ENCODE data around the gene WDHD1. TPM values are rescaled to one million over a fixed set of nuclear protein-coding genes. Genes with fewer than 3 reads are reported as not detected.
"Not testable (repeated sequence)": the region's sequence is repeated elsewhere in the genome, so short reads cannot be mapped to it uniquely, and the experiment has no call there.

WDHD1 gene
- total RNA-seq, 1 donor from 2014 or later = 1.9 TPM

DNA sequence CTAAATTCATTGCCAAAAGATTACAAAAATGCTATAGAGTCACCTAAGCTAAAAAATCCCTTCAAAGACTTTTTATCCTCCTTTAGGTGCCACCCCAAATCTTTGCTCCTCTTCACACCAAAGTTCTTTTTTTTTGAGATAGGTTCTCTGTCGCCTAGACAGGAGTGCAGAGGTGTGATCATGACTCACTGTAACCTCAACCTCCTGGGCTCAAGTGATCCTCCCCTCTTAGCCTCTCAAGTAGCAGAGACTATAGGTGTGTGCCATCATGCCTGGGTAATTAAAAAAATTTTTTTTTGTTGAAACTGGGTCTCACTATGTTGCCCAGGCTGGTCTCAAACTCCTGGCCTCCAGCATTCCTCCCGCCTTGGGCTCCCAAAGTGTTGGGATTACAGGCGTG is 47.9 kb downstream of the WDHD1 start:
- no peak for DNase-seq (ENCODE audit: missing footprints)
- no peak for ATAC-seq
- intact Hi-C loops (cut with DNase I) = no loop called here

DNA sequence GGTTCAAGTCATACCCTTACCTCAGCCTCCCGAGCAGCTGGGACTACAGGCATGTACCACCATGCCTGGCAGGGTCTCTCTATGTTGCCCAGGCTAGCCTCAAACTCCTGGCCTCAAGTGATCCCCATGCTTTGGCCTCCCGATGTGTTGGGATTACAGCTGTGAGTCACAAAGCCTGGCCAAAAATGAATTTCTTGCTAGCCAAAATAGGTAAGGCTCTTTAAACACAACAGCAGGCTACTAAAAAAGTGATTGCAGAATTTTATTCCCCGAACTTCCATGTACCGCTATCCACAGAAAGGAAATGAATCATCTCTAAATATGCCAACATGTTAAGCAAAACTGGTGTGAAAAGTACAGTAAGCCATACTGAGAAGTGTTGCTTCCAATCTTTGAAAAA is 50.6 kb downstream of the WDHD1 start:
- DNase-seq (ENCODE audit: missing footprints) (no peak), ATAC-seq (no peak)
- intact Hi-C loops (cut with DNase I) = no loop called here

DNA sequence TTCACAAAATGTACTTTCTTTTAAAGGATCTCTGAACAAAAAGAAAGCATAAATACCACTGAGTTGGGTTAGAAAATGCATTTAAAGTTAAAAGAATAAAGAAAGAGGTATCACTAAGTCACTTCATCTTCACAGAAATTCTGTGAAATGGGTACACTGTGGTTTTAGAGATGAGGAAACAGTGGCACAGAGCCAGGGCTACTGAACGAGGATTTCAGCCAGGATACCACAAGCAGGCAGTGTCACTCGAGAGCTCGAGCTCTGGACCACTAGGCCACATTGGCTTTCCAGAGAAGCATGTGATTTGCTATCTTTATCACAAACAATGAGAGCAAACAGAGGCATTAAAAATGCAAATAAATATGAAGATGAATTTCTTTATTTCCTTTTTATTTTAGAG is 51.0 kb downstream of the WDHD1 start:
- ATAC-seq (no peak), DNase-seq (ENCODE audit: missing footprints) (no peak)
- intact Hi-C loops (cut with DNase I) = no loop called here

DNA sequence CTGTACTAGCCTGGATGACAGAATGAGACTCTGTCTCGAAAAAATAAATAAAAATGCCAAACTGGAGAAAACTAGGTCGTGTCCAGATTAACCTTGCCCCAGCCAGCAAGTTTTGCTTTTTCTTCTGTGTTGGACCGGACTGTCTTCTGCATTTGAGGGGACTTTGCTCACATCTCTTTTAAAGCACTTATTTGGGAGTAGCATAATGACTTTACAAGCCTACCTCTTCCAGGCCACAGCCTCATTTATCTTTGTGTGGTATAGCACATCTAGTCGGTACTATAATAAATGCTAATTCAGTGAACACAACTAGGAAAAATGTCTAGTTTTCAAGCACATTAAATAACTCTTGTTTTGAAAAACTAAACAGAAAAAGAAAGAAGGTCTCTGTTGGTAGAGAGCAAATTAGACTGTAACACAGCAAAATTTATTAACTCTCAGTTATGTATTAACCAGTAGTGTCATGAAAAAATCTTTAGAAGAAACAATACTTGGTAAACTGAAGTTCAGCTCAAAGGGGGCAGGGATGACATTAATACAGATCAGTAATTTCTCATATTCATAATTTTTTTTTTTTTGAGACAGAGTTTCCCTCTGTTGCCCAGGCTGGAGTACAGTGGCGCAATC is 52.0 kb downstream of the WDHD1 start:
- intact Hi-C loops (cut with DNase I) = no loop called here
- ATAC-seq (no peak), DNase-seq (ENCODE audit: missing footprints) (no peak)

DNA sequence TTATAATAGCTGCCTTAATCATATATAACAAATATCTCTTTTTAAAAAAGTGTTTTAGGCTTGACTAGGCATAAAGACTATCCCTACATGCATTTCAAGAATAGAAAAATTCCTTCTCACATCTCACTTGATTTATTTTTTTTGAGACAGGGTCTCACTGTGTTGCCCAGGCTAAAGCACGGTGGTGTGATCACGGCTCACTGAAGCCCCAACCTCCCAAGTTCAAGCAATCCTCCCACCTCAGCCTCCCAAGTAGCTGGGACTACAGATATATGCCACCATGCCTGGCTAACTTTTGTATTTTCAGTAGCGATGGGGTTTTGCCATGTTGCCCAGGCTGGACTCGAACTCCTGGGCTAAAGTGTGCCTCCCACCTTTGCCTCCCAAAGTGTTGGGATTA is 59.4 kb downstream of the WDHD1 start:
- no peak for ATAC-seq
- DNase-seq (ENCODE audit: missing footprints) = no peak
- intact Hi-C loops (cut with DNase I) = no loop called here

DNA sequence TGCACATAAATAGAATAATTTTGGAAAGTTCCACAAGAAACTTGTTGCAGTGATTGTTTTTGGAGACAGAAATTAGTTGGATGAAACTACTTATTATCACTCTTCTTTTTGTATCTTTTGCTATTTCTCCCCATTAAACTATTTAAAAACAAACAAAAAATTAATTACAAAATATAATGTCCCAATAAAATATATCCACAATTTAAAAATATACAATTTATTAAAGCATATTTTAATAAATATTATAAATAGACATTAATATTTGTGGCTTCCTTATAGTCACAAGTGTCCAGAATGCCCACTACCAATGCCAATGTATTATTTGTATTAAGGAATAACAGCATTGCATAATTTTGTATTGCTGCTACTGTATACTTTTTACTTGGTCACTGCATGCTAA is 71.8 kb downstream of the WDHD1 start:
- intact Hi-C loops (cut with DNase I) = no loop called here
- DNase-seq (ENCODE audit: missing footprints) = no peak
- no peak for ATAC-seq

DNA sequence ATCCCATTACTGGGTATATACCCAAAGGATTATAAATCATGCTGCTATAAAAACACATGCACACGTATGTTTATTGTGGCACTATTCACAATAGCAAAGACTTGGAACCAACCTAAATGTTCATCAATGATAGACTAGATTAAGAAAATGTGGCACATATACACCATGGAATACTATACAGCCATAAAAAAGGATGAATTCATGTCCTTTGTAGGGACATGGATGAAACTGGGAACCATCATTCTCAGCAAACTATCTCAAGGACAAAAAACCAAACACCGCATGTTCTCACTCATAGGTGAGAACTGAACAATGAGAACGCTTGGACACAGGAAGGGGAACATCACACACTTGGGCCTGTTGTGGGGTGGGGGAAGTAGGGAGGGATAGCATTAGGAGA is 73.3 kb downstream of the WDHD1 start:
- DNase-seq (ENCODE audit: missing footprints); ATAC-seq; intact Hi-C loops (cut with DNase I): not testable (repeated sequence)

DNA sequence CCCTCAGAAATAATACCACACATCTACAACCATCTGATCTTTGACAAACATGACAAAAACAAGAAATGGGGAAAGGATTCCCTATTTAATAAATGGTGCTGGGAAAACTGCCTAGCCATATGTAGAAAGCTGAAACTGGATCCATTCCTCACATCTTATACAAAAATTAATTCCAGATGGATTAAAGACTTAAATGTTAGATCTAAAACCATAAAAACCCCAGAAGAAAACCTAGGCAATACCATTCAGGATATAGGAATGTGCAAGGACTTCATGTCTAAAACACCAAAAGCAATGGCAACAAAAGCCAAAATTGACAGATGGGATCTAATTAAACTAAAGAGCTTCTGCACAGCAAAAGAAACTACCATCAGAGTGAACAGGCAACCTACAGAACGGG is 74.1 kb downstream of the WDHD1 start:
- DNase-seq (ENCODE audit: missing footprints); ATAC-seq; intact Hi-C loops (cut with DNase I): not testable (repeated sequence)

DNA sequence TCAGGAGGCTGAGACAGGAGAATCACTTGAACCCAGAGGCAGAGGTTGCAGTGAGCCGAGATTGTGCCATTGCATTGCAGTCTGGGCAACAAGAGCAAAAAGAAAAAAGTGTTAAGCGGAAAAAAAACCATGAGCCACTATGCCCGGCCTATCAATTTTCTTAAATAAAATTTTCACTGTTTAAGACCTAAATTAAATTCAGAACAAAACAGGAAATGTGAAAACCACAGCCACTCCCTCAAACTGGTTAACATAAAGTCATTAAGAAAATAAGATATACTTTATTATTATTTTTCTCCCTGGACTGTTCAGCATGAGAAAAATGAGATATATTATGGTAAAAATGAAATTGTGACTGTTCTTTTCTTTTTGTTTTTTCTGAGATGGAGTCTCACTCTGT is 79.7 kb downstream of the WDHD1 start:
- DNase-seq (ENCODE audit: missing footprints) (no peak), ATAC-seq (no peak)
- intact Hi-C loops (cut with DNase I) = no loop called here

DNA sequence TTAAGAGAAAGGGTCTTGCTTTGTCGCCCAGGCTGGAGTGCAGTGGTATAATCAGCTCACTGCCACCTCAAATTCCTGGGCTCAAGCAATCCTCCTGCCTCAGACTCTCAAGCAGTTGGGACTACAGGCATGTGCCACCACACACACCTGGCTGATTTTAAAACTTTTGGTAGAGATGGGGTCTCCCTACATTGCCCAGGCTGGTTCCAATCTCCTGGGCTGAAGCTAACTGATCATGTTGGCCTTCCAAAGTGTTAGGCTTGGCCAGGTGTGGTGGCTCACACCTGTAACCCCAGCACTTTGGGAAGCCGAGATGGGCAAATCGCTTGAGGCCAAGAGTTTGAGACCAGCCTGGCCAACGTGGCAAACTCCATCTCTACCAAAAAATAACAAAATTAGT is 80.4 kb downstream of the WDHD1 start:
- ATAC-seq (no peak), DNase-seq (ENCODE audit: missing footprints) (no peak)
- intact Hi-C loops (cut with DNase I) = no loop called here

DNA sequence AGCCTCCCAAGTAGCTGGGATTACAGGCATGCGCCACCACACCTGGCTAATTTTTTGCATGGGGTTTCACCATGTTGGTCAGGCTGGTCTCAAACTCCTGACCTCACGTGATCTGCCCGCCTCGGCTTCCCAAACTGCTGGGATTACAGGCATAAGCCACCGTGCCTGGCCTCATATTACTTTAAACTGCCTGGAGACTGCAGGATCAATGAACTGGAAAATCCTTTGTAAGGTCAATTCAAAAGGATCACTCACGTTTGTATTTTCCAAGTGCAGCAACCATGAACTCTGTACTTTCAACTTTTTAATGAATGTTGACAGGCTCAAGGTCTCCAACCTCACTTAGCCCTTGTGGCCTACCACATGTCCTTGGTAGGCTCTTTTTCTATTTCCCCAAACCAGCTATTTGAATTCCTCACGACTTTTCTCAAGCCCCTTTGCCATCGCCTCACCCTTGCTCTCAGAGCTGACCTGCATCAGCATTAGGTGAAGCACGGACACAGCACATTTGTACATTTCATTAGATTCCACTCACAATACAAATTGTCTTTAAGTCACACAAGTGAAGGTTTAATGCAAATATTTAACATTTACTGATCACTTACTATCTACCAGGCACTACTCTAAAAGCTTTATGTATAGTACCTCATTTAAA is 82.0 kb downstream of the WDHD1 start:
- intact Hi-C loops (cut with DNase I) = no loop called here
- no peak for ATAC-seq
- no peak for DNase-seq (ENCODE audit: missing footprints)

DNA sequence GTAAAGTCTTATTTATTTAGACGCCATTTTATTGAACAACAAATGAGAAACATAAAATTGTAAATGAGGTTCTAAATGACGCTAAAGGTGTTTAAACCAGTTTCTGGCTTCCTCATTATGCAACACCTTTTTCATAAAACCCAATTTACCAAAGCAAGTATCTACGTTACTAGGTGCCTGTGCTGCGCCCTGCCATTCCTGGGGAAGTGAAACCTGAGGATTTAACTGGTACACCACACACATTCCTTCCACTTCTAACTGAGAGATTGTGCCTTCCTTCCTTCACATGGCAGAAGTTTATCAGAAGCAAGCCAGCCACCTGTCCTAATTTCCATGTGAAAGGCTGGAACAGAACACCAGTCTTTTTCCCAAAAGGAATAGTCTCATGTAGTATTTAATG is 84.0 kb downstream of the WDHD1 start:
- intact Hi-C loops (cut with DNase I) = no loop called here
- no peak for DNase-seq (ENCODE audit: missing footprints)
- no peak for ATAC-seq

DNA sequence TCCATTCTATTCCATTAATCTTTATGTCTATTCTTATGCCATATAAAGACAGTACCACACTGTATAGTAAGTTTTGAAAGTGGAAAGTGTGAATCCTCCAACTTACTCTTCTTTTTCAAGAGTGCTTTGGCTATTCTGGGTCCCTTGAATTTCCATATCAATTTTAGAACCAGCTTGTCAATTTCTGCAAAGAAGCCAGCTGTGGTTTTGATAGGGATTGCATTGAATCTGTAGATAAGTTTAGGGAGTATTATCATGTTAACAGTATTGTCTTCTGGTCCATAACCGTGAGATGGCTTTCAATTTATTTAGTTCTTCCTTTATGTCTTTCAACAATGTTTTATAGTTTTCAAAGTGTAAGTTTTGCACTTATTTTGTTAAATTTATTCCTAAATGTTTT is 90.1 kb downstream of the WDHD1 start:
- intact Hi-C loops (cut with DNase I) = no loop called here
- no peak for ATAC-seq
- DNase-seq (ENCODE audit: missing footprints) = no peak

DNA sequence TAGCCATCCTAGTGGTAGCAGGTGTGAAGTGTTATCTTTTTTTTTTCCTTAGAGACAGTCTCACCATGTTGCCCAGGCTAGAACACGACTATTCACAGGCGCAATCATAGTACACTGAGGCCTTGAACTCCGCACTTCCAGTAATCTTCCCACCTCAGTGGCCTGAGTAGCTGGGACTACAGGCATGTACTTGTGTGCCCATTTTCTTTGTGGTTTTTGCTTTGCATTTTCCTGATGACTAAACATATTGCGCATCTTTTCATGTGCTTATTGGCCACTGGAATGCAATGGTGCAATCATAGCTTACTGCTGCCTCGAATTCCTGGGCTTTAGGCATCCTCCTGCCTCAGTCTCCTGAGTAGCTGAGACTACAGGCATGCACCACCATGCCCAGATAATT is 90.9 kb downstream of the WDHD1 start:
- ATAC-seq (no peak), DNase-seq (ENCODE audit: missing footprints) (no peak)
- intact Hi-C loops (cut with DNase I) = no loop called here

DNA sequence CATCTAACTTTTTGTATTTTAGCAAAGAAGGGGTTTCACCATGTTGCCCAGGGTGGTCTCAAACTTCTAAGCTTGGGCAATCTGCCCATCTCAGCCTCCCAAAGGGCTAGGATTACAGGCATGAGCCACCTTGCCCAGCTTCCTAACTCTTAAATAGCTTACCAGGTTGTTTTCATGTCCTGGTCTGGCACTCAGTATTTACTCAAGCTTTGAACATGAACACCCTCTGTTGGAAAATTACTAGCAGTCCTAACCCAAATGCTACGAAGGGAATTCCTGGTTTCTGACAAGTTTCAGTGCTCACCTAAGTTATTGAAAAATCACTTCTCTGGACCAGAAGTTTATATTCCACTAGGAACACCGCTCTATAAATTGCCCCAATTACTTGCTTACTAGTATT is 91.8 kb downstream of the WDHD1 start:
- no peak for ATAC-seq
- intact Hi-C loops (cut with DNase I) = no loop called here
- DNase-seq (ENCODE audit: missing footprints) = no peak

DNA sequence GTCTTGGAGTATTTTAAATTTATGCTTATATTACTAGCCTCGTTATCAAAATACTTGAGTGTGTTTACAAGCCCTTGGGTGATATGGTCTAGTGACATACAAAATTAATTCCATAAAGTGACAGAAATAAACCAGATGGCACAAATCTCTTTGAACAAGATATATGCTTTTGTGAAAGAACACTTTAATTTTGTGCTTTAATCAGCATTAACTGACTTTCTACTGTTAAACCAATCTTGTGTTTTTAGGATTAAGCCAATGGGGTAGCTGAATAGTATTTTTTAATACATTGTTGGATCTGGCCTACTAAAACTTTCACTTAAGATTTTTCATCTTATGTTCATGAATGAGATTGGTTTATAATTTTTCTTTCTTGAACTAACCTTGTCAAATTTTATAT is 93.9 kb downstream of the WDHD1 start:
- no peak for DNase-seq (ENCODE audit: missing footprints)
- ATAC-seq = no peak
- intact Hi-C loops (cut with DNase I) = no loop called here

DNA sequence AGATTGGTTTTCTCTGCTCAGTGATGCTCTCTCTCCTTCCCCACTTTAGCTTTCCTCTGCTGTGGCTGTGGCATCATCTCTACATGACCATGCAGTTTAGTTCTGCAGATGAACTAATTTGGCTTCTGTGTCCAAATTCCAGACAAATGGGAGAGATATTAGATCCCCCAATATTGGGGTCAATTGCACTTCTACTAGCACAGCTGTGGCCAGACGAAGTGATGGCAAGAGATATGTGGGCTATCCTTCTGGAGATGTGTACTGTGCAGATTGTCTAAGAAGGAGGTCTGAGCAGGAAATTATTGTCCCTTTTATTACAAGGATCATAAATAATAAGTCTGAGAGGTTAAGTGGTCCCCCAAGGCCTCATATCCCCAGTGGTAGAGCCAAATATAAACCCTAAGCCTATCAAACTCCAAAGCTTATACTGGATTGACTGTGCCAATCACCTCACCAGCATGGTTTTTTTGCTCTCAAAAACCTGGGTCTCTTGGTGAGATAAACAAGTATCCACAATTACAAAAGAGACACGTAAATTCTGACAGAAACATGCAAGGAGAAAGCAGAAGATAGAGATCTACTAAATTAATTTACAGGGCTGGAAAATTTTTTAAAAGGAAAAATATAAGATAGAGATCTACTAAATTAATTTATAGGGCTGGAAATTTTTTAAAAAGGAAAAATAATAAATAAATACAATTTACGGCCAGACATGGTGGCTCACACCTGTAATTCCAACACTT is 95.1 kb downstream of the WDHD1 start:
- no peak for ATAC-seq
- DNase-seq (ENCODE audit: missing footprints) = no peak
- intact Hi-C loops (cut with DNase I) = no loop called here

DNA sequence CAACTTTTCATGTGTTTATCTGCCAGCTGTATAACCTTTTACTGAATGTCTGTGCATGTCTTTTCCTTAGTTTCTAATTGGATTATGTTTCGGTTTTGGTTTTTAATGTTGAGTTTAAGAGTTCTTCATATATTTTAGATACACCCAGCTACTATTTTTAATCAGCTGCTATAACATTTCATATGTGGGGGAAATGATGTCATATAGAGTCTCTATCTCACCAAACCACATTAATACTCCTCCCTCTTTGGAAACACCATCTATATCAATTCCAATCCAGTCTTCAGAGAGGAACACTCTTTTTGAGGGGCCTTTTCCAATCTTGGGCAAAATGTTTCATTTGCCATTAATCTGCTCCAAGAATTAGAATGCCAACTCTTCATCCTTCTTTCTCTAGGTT is 95.8 kb downstream of the WDHD1 start:
- ATAC-seq (no peak), DNase-seq (ENCODE audit: missing footprints) (no peak)
- intact Hi-C loops (cut with DNase I) = no loop called here

DNA sequence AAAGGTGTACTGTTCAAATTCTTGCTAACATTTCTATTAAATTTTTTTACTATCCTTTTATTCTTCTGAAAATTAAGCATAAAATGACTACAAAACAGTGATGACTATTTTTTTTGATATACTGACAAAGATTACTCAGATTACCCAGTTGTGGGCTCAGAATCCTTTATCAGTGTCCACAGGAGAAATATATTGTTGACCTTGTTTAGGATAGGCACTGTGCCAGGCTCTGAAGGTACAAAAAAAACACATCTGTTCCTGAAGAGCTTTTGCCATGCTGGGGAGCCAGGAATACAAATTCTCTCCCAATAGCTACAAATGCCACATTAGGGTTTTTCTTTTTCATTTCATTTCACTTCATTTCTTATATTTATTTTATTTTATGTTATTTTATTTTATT is 97.3 kb downstream of the WDHD1 start:
- intact Hi-C loops (cut with DNase I) = no loop called here
- DNase-seq (ENCODE audit: missing footprints) (no peak), ATAC-seq (no peak)

DNA sequence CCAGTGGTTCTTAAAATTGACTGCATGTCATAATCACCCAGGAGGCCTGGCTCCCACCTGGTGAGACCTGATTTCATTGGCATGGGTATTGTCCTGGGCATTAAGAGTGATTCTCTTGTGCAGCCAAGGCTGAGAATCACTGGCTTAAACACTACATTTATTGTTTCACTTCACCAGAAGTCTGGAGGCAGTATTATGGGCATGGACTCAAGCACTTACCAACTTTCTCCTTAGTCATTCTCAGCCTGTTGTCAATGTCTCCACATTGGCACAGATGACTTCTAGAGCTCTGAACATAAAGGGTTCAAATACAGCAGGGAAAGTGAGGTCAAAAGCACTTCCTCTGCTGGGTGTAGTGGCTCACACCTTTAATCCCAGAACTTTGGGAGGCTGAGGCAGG is 98.7 kb downstream of the WDHD1 start:
- intact Hi-C loops (cut with DNase I) = no loop called here
- DNase-seq (ENCODE audit: missing footprints) (no peak), ATAC-seq (no peak)
